ENCODE measurements around the gene ADAMTSL1. TPM values are rescaled to one million over a fixed set of nuclear protein-coding genes. Genes with fewer than 3 reads are reported as not detected.

Gene ADAMTSL1
- total RNA-seq, 1 experiment from 2014 or later, result 0.95 TPM

DNA sequence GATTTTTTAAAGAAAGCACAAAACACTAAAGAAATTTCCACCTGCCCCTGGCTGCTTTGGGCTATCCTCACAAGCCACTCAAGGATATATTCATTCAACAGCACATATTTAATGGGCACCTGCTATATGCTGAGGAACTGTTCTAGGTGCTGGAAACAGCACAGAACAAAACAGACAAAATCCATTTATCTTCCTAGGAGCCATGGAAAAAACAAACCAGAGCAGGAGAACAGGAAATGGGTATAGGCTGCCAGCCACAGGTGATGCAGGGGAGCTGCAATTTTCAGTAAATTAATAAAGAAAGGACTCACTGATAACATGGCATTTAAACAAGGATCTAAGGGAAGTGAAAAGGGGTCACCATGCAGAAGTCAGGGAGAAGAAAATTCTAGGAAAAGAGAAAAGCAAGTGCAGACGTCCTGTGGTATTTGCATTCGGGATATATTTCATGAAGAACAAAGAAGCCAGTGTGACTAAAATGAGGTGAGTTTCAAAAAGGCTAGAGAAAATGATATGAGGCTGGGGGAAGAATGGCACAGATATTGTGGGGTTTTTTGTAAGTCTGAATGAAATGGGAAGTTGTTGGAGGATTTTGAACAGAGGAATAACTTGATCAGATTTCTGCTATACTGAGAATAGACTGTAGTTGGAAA lies 152.2 kb downstream of the ADAMTSL1 start:
- no peak overlapping the region for H3K4me3 ChIP-seq
- H3K9me3 ChIP-seq (replicated peaks), result no peaks in the 10 kb centered on the region
- no peaks in the 10 kb centered on the region for H3K36me3 ChIP-seq
- no peaks in the 10 kb centered on the region for H3K4me1 ChIP-seq (replicated peaks)
- H3K27ac ChIP-seq, result no peak overlapping the region
- no peaks in the 10 kb centered on the region for H3K27me3 ChIP-seq (replicated peaks)
- no peak for DNase-seq (ENCODE audit: low read depth in 1 of 2, low spot score in 2 of 2)

GRCh38 chr9:18629136-18629535 lies 155.2 kb downstream of the ADAMTSL1 start:
- Histone ChIP-seq H3K9me3 (replicated peaks) (no peaks in the 10 kb centered on the region), H3K36me3 (no peaks in the 10 kb centered on the region), H3K27ac (no peak overlapping the region), H3K27me3 (replicated peaks) (no peaks in the 10 kb centered on the region), H3K4me1 (replicated peaks) (peaks cover 15% of the 10 kb centered on the region), H3K4me3 (no peak overlapping the region)
- DNase-seq (ENCODE audit: low read depth in 1 of 2, low spot score in 2 of 2), result no peak

- no peaks in the 10 kb centered on the region for H3K36me3 ChIP-seq
- H3K4me1 ChIP-seq (replicated peaks), result peaks cover 15% of the 10 kb centered on the region
- H3K27ac ChIP-seq, result peak overlapping the region; percentile 38
- H3K4me3 ChIP-seq, result no peak overlapping the region
- no peaks in the 10 kb centered on the region for H3K27me3 ChIP-seq (replicated peaks)
- H3K9me3 ChIP-seq (replicated peaks), result no peaks in the 10 kb centered on the region
- peak; percentile 53 to 57 for DNase-seq (ENCODE audit: low read depth in 1 of 2, low spot score in 2 of 2)
These were observed 158.9 kb downstream of the ADAMTSL1 start for GRCh38 chr9:18632632-18633403.

DNA sequence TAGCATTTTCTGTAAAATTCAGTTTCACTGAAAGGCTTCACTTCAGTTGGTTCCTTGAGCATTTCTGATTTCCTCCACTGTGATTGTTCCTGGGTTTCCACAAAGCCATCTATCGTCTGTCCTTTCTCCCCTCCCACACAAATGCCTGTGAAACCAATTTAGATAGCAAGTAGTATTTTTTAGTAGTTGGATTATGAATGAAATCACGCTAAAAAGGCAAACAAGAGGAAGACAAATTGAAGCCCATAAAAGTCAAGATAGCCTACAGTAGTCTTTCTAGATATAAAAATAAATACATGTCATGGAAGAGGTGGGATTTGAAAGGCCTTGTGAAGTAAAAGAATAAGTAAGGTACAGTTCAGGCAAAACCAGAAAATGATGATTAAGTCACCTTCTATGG lies 162.8 kb downstream of the ADAMTSL1 start:
- H3K36me3 ChIP-seq, result no peaks in the 10 kb centered on the region

GRCh38 chr9:18638371-18639249 lies 164.7 kb downstream of the ADAMTSL1 start:
- Histone ChIP-seq H3K36me3 (no peaks in the 10 kb centered on the region), H3K9me3 (replicated peaks) (no peaks in the 10 kb centered on the region), H3K27me3 (replicated peaks) (no peaks in the 10 kb centered on the region), H3K4me3 (no peak overlapping the region), H3K4me1 (replicated peaks) (peaks cover 2% of the 10 kb centered on the region; the same call in 1 of the 2 replicates), H3K27ac (no peak overlapping the region)
- DNase-seq (ENCODE audit: low read depth in 1 of 2, low spot score in 2 of 2), result no peak

More for the DNA sequence above, 162.8 kb downstream of the ADAMTSL1 start:
- Histone ChIP-seq H3K4me3 (no peak overlapping the region), H3K9me3 (replicated peaks) (no peaks in the 10 kb centered on the region), H3K27ac (no peak overlapping the region), H3K4me1 (replicated peaks) (peaks cover 15% of the 10 kb centered on the region), H3K27me3 (replicated peaks) (no peaks in the 10 kb centered on the region)
- no peak for DNase-seq (ENCODE audit: low read depth in 1 of 2, low spot score in 2 of 2)

DNA sequence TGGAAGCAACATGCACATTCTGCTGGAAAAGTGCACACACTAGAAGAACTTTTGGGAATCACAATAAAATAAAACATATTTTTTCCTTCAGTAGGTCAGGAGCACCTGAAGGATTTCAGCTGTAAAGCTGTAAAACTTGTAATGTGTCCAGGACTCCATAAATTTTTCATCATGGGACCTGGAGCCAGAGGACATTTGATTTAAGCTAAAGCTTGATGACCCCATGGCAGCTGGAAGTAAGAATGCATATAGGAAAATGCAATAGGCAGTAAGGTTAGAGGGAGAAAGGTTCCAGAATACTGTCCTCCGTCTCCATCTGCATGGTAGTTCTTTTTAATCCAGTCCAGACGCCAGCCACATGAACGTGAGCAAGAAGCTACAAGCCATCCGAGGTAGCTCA lies 166.0 kb downstream of the ADAMTSL1 start:
- Histone ChIP-seq H3K27ac (no peak overlapping the region), H3K9me3 (replicated peaks) (no peaks in the 10 kb centered on the region), H3K36me3 (no peaks in the 10 kb centered on the region), H3K4me1 (replicated peaks) (no peaks in the 10 kb centered on the region), H3K4me3 (no peak overlapping the region), H3K27me3 (replicated peaks) (no peaks in the 10 kb centered on the region)
- no peak for DNase-seq (ENCODE audit: low read depth in 1 of 2, low spot score in 2 of 2)

- Histone ChIP-seq H3K36me3 (no peaks in the 10 kb centered on the region), H3K27me3 (replicated peaks) (no peaks in the 10 kb centered on the region), H3K4me1 (replicated peaks) (peaks cover 15% of the 10 kb centered on the region), H3K4me3 (no peak overlapping the region), H3K9me3 (replicated peaks) (no peaks in the 10 kb centered on the region), H3K27ac (peak overlapping the region; percentile 71)
- peak in 1 of 2 experiments; percentile 38 for DNase-seq (ENCODE audit: low read depth in 1 of 2, low spot score in 2 of 2)
These were observed 185.1 kb downstream of the ADAMTSL1 start for GRCh38 chr9:18658804-18659705.

GRCh38 chr9:18660001-18660400 lies 186.0 kb downstream of the ADAMTSL1 start:
- H3K27ac ChIP-seq, result no peak overlapping the region
- no peaks in the 10 kb centered on the region for H3K27me3 ChIP-seq (replicated peaks)
- DNase-seq (ENCODE audit: low read depth in 1 of 2, low spot score in 2 of 2), result no peak
- no peak overlapping the region for H3K4me3 ChIP-seq
- H3K36me3 ChIP-seq, result no peaks in the 10 kb centered on the region
- no peaks in the 10 kb centered on the region for H3K9me3 ChIP-seq (replicated peaks)
- peaks cover 15% of the 10 kb centered on the region for H3K4me1 ChIP-seq (replicated peaks)

DNA sequence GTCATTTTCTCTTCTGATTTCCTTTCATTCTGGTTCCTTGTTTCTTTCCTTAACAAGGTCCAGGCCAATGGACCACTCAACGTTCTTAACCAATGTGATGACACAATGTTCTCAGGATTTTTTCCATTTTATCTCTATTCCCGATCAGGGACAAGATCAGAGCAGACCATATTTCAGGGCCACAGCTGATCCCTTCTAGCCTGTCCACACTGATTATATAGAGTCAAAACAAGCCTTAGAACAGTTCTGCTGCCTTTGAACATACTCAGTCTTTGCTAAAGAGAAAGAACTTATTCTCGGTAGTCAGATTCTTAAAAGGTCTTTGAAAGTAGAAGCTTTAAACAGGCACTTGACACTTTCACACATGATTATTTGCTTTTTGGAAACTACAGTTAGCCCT lies 188.4 kb downstream of the ADAMTSL1 start:
- peaks cover 15% of the 10 kb centered on the region for H3K4me1 ChIP-seq (replicated peaks)
- no peaks in the 10 kb centered on the region for H3K9me3 ChIP-seq (replicated peaks)
- no peaks in the 10 kb centered on the region for H3K36me3 ChIP-seq
- no peak overlapping the region for H3K4me3 ChIP-seq
- no peak for DNase-seq (ENCODE audit: low read depth in 1 of 2, low spot score in 2 of 2)
- no peak overlapping the region for H3K27ac ChIP-seq
- no peaks in the 10 kb centered on the region for H3K27me3 ChIP-seq (replicated peaks)

- H3K4me1 ChIP-seq (replicated peaks), result no peaks in the 10 kb centered on the region
- H3K27me3 ChIP-seq (replicated peaks), result no peaks in the 10 kb centered on the region
- no peak overlapping the region for H3K27ac ChIP-seq
- H3K4me3 ChIP-seq, result no peak overlapping the region
- no peak for DNase-seq (ENCODE audit: low read depth in 1 of 2, low spot score in 2 of 2)
- no peaks in the 10 kb centered on the region for H3K9me3 ChIP-seq (replicated peaks)
- H3K36me3 ChIP-seq, result no peaks in the 10 kb centered on the region
These were observed 192.0 kb downstream of the ADAMTSL1 start for GRCh38 chr9:18665947-18666346.

GRCh38 chr9:18666348-18666747 lies 192.4 kb downstream of the ADAMTSL1 start:
- no peaks in the 10 kb centered on the region for H3K36me3 ChIP-seq
- no peaks in the 10 kb centered on the region for H3K27me3 ChIP-seq (replicated peaks)
- H3K27ac ChIP-seq, result no peak overlapping the region
- DNase-seq (ENCODE audit: low read depth in 1 of 2, low spot score in 2 of 2), result no peak
- H3K4me1 ChIP-seq (replicated peaks), result no peaks in the 10 kb centered on the region
- no peak overlapping the region for H3K4me3 ChIP-seq
- H3K9me3 ChIP-seq (replicated peaks), result no peaks in the 10 kb centered on the region

DNA sequence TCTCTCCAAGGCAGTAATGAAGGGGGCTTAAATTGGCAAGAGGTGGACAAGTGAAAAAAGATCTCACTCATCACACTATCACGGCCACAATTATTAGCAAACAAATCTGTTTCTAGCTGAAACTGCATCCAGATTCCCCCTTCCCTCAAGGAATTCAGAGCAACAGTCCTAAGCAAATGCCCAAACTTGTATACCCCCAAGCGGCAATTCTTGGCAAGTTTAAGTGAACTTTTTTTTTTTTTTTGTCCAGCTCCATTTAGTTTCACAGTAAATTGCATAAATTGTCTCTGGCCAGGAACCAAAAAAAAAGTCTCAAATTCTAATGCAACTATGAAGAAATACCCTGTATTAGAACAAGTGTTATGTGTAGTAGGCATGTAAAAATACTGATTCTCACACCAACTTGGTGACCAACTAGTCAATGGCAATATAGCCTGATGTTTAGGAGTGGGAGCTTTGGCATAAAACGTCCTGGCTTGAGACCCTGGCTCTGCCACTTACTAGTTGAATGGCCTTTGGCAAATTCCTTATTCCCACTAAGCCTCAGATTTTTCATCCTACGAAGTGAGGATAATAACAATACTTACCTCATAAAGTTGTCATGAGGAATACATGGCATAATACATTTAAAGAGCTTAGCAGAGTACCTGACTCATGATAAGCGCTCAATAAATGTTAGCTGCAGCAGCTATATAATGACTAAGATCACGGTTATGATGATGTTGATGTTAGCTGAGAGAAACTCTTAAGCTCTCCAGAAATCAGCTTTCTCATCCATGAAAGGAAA lies 193.2 kb downstream of the ADAMTSL1 start:
- DNase-seq (ENCODE audit: low read depth in 1 of 2, low spot score in 2 of 2), result no peak
- Histone ChIP-seq H3K4me1 (replicated peaks) (no peaks in the 10 kb centered on the region), H3K27me3 (replicated peaks) (no peaks in the 10 kb centered on the region), H3K4me3 (no peak overlapping the region), H3K36me3 (no peaks in the 10 kb centered on the region), H3K27ac (no peak overlapping the region), H3K9me3 (replicated peaks) (no peaks in the 10 kb centered on the region)

Measured in SJSA1 (cell line).